GM19099 (cell line): Measurements from ENCODE around the gene POTEE.
"Not testable (repeated sequence)": the region's sequence is repeated elsewhere in the genome, so short reads cannot be mapped to it uniquely, and the experiment has no call there.

Source experiments
- POLR2A ChIP-seq: IDR thresholded peaks from 3 replicates; pipeline ENCODE4 v1.6.1; 2011; ENCODE audit warnings: low read depth; ENCODE audit not compliant: insufficient read length; ENCODE audit errors: extremely low read depth

POTEE gene

DNA sequence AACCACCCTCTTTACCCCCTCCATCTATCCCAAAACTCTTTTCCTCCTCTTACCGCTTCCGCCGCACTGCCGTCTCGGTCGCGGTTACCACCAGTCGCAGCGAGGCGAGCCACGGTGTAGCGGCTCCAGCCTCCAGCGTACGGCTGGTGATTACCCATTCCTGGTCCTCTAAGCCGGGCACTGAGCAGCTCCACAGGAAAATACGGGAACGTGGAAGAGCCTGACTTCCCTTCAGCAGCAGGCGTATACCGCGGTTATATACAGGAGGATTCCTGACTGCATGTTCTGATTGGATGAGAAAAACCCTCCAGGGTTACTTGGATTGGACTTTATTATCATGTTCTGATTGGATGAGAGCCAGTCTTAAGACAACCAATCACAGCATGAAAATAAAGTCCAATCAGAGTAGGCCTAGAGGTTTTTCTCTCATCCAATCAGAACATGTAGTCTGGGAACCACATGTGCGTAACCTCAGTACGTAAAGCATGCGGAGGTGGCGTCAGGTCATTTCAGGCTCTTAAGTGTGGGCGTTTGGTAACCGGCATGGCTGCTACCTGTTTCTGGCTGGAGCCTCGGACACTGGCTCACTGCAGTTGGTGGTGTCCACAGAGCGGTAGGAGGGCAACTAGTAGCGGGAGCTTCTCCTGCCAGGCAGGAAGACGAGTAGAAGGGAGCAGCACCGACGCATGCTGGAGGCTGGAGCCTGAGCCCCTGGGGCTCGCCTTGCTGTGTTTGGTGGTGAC, at the start of gene POTEE:
Gene POTEE (plus strand): TSS at position 507 of the 743 bp plus-strand sequence. CDS start 8,867 bp downstream, outside the sequence.
- TF ChIP-seq POLR2A, result not testable (repeated sequence)

DNA sequence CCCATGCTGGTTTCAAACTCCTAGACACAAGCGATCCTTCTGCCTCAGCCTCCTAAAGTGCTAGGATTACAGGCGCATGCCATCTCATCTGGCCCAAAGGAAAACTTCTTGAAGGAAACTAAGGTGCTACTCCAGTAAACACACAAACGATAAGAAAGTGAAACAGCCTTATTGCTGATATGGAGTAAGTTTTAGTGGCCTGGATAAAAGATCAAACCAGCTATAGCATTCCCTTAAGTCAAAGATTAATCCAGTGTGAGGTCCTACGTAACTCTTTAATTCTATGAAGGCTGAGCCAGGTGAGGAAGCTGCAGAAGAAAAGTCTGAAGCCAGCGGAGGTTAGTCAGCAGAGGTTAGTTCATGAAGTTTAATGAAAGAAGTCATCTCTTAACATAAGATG, 40.8 kb upstream of the POTEE start:
- no peak for TF ChIP-seq POLR2A

DNA sequence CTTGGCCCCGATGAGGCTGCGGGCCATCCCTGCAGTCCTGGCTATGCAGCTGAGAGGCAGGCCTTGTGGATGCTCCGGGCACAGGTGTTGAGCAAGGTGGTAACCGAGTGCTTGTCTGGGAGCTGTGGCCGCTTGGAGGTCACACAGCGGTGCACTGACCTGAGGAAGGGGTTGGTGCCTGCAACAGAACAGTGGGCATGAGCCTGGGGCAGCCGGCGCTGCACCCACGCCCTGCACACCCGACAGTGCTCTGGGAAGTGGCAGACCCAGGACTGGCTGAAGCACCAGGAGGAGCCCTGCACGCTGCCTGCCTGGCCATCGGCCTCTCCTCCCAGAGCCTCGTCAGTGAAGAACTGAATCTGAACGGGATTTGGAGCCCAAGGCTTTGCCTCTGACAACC, 8.2 kb upstream of the POTEE start:
- TF ChIP-seq POLR2A, result no peak
